Spleen (tissue), 11 donors: ENCODE data around the gene FRMD4A. TPM values are rescaled to one million over a fixed set of nuclear protein-coding genes. Genes with fewer than 3 reads are reported as not detected.

Experiments
- DNase-seq: peaks from one replicate; pipeline ENCODE4 v3.0.0-alpha.2; 2020
- H3K27ac ChIP-seq, 8 donors: fragments of 200-600 bp; sonication (generic) in 7 of 8; 1 replicate in 4 of 8; 2 replicates in 4 of 8; pipeline versions ENCODE4 v1.5.0 to v1.8.0; 2016 to 2021; ENCODE audit warnings: inconsistent platforms in 4 of 8, mild to moderate bottlenecking in 4 of 8, moderate library complexity in 1 of 8
- H3K27me3 ChIP-seq, 7 donors: fragments of 200-600 bp; sonication (generic) in 6 of 7; replicated peaks in 1 of 7; 1 replicate in 4 of 7; 2 replicates in 3 of 7; pipeline versions ENCODE4 v1.5.0 to v1.8.0; 2016 to 2021; ENCODE audit warnings: inconsistent platforms in 3 of 7, mild to moderate bottlenecking in 1 of 7
- H3K36me3 ChIP-seq, 6 donors: fragments of 200-600 bp; sonication (generic) in 5 of 6; 1 replicate in 4 of 6; 2 replicates in 2 of 6; pipeline versions ENCODE4 v1.5.0 to v1.8.0; 2016 to 2021; ENCODE audit warnings: inconsistent platforms in 2 of 6
- H3K4me1 ChIP-seq, 6 donors: fragments of 200-600 bp; sonication (generic) in 5 of 6; 1 replicate in 3 of 6; 2 replicates in 3 of 6; pipeline versions ENCODE4 v1.5.0 to v1.8.0; 2016 to 2021; ENCODE audit warnings: inconsistent platforms in 3 of 6
- H3K4me3 ChIP-seq, 8 donors: fragments of 200-600 bp; sonication (generic) in 7 of 8; 1 replicate in 4 of 8; 2 replicates in 4 of 8; pipeline versions ENCODE4 v1.5.0 to v1.8.0; 2016 to 2021; ENCODE audit warnings: inconsistent platforms in 4 of 8, mild to moderate bottlenecking in 4 of 8, moderate library complexity in 2 of 8
- H3K9me3 ChIP-seq, 8 donors: fragments of 200-600 bp; sonication (generic) in 7 of 8; 1 replicate in 4 of 8; 2 replicates in 4 of 8; pipeline versions ENCODE4 v1.5.0 to v1.8.0; 2016 to 2021; ENCODE audit warnings: inconsistent platforms in 4 of 8
- POLR2A ChIP-seq, 3 donors: fragments of 450-650 bp; IDR thresholded peaks; one replicate each; pipeline ENCODE4 v1.5.1; 2017; ENCODE audit warnings: antibody characterized with exemption in 3 of 3, mild to moderate bottlenecking in 1 of 3
- POLR2AphosphoS5 ChIP-seq, 3 donors: sonication (generic); formaldehyde crosslinking; IDR thresholded peaks; one replicate each; pipeline ENCODE4 v1.5.1; 2017; ENCODE audit warnings: antibody characterized with exemption in 3 of 3
- WGBS, 5 donors: extraction: QIAGEN DNeasy Blood & Tissue Kit in 3 of 5; methylation state at CpG; one replicate each; pipeline versions ENCODE4 v1.1.5 to v1.1.7; 2013 to 2018; 5-methylcytosine and 5-hydroxymethylcytosine counted together
- intact Hi-C: fragments of 100-400 bp; cut with DNase I; formaldehyde crosslinking; loops from one replicate; pipeline ENCODE4 v1.15.0; 2023; ENCODE audit warnings: low total_unique reads
- polyA plus RNA-seq, 3 donors: library from polyadenylated mRNA; stranded (reverse); fragments of 200-250 nt; gene quantifications; one replicate each; pipeline ENCODE4 v1.2.1, GENCODE V29; 2013
- total RNA-seq, 7 donors: library from RNA; depleted of rRNA in 3 of 7; stranded (reverse); fragments of >200 nt in 3 of 7; fragmentation: NEBNext Ultra II Directional in 4 of 7; extraction: Animal tissue kit (Norgen Biotek cat#: 25700) in 4 of 7; gene quantifications; one replicate each; pipeline versions ENCODE4 v1.1.0 to v1.2.1, GENCODE V29; 2016 to 2021
- TF ChIP-seq, protein P1 (sequence below), 11 experiments: fragments of 200-600 bp in 7 of 11; fragments of 450-650 bp in 4 of 11; sonication (generic) in 4 of 11; IDR thresholded peaks in 8 of 11; conservative IDR thresholded peaks in 3 of 11; 1 replicate in 7 of 11; 2 replicates in 4 of 11; pipeline versions ENCODE4 v1.4.0 to v1.8.0; 2016 to 2021; ENCODE audit warnings: antibody characterized with exemption in 11 of 11, inconsistent platforms in 4 of 11, mild to moderate bottlenecking in 1 of 11
- donor health status: healthy with polysubstance abuse.
- donor health status: DM: no; HTN: no; CAD: no; lungs with moderate emphysema.
- donor health status: DM: no; HTN: no; CAD: no.
- donor health status: Bipolar disorder and iron deficiency.
- donor health status: healthy.
- donor health status: DM: no; HTN: no; CAD: no.
- donor health status: DM: yes; HTN: yes; CAD: no.

The FRMD4A gene
- total and polyA plus RNA-seq, 10 donors = 9.2 to 141 (median 80.5) TPM

GRCh38 chr10:13845897-13846296 is 484.8 kb downstream of the FRMD4A start:
- Histone ChIP-seq H3K27me3 (peaks cover 0 to 35% (median 0%) of the 10 kb centered on the region in 7 donors), H3K4me1 (peaks cover 0 to 14% (median 4%) of the 10 kb centered on the region in 6 donors), H3K9me3 (peaks cover 0 to 12% (median 9%) of the 10 kb centered on the region in 8 donors), H3K27ac (peak overlapping the region in 1 of 8 donors; percentile 2), H3K4me3 (no peak overlapping the region), H3K36me3 (no peaks in the 10 kb centered on the region)
- WGBS, 5 donors = 67 to 76% (median 71%) methylated on average over 4 of the region's 4 CpGs
- TF ChIP-seq POLR2A (IDR thresholded peaks at IDR 0.05) (no peak), POLR2AphosphoS5 (IDR thresholded peaks at IDR 0.05) (no peak)
- TF ChIP-seq, protein P1, sequence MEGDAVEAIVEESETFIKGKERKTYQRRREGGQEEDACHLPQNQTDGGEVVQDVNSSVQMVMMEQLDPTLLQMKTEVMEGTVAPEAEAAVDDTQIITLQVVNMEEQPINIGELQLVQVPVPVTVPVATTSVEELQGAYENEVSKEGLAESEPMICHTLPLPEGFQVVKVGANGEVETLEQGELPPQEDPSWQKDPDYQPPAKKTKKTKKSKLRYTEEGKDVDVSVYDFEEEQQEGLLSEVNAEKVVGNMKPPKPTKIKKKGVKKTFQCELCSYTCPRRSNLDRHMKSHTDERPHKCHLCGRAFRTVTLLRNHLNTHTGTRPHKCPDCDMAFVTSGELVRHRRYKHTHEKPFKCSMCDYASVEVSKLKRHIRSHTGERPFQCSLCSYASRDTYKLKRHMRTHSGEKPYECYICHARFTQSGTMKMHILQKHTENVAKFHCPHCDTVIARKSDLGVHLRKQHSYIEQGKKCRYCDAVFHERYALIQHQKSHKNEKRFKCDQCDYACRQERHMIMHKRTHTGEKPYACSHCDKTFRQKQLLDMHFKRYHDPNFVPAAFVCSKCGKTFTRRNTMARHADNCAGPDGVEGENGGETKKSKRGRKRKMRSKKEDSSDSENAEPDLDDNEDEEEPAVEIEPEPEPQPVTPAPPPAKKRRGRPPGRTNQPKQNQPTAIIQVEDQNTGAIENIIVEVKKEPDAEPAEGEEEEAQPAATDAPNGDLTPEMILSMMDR (IDR thresholded peaks at IDR 0.05 in 8 of 11, conservative IDR thresholded peaks at IDR 0.05 in 3 of 11) = no peak
- intact Hi-C loops = no loop called here
- no peak for DNase-seq

GRCh38 chr10:13844651-13845050 is 486.1 kb downstream of the FRMD4A start:
- H3K4me3 ChIP-seq = no peak overlapping the region
- TF ChIP-seq, protein P1 (IDR thresholded peaks at IDR 0.05 in 8 of 11, conservative IDR thresholded peaks at IDR 0.05 in 3 of 11) = no peak
- TF ChIP-seq POLR2AphosphoS5 (IDR thresholded peaks at IDR 0.05) = no peak
- TF ChIP-seq POLR2A (IDR thresholded peaks at IDR 0.05) = no peak
- peaks cover 0 to 14% (median 4%) of the 10 kb centered on the region in 6 donors for H3K4me1 ChIP-seq
- no peaks in the 10 kb centered on the region for H3K36me3 ChIP-seq
- 82 to 87% (median 86%) methylated on average over 7 of the region's 7 CpGs for WGBS, 5 donors
- H3K27ac ChIP-seq = peak overlapping the region in 4 of 8 donors; percentile 5 to 43 (median 24)
- intact Hi-C loops = no loop called here
- peaks cover 0 to 35% (median 0%) of the 10 kb centered on the region in 7 donors for H3K27me3 ChIP-seq
- H3K9me3 ChIP-seq = peaks cover 0 to 14% (median 10%) of the 10 kb centered on the region in 8 donors
- no peak for DNase-seq

DNA sequence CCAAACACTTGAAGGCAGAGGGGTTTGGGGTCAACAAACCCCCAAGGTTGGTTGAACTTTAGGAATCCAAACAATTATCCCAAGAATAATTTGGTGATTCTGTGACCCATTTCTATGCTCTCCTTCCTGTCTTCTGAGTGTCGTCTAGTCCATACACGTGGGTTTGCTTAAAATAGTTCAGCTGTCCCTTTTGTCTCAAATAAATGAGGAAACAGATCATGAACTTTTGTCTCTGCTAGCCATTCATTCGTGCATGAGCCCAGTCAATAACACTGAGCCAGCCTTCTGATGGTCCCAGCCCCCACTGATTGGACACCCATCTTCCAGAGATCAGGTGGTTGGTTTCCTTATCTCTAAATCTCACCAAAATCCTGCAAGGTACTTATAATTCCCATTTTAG is 488.6 kb downstream of the FRMD4A start:
- no peak for DNase-seq
- H3K27ac ChIP-seq = peak overlapping the region in 1 of 8 donors; percentile 5
- H3K27me3 ChIP-seq = peaks cover 0 to 14% (median 0%) of the 10 kb centered on the region in 7 donors
- intact Hi-C loops = no loop called here
- WGBS, 5 donors = 36 to 60% (median 53%) methylated on average over 3 of the region's 3 CpGs
- H3K36me3 ChIP-seq = no peaks in the 10 kb centered on the region
- H3K9me3 ChIP-seq = peaks cover 0 to 14% (median 10%) of the 10 kb centered on the region in 8 donors
- H3K4me1 ChIP-seq = peaks cover 0 to 10% (median 3%) of the 10 kb centered on the region in 6 donors
- H3K4me3 ChIP-seq = no peak overlapping the region
- TF ChIP-seq, protein P1 (IDR thresholded peaks at IDR 0.05 in 8 of 11, conservative IDR thresholded peaks at IDR 0.05 in 3 of 11) = no peak
- TF ChIP-seq POLR2AphosphoS5 (IDR thresholded peaks at IDR 0.05) (no peak), POLR2A (IDR thresholded peaks at IDR 0.05) (no peak)

- intact Hi-C loops = no loop called here
- 72 to 90% (median 82%) methylated on average over 3 of the region's 3 CpGs for WGBS, 5 donors
- Histone ChIP-seq H3K4me3 (no peak overlapping the region), H3K36me3 (no peaks in the 10 kb centered on the region), H3K9me3 (peaks cover 0 to 14% (median 10%) of the 10 kb centered on the region in 8 donors), H3K4me1 (peaks cover 0 to 12% (median under 1%) of the 10 kb centered on the region in 6 donors), H3K27ac (peak overlapping the region in 2 of 8 donors; percentile 24 to 35), H3K27me3 (peaks cover 0 to 2% (median 0%) of the 10 kb centered on the region in 7 donors)
- no peak for DNase-seq
- TF ChIP-seq, protein P1 (IDR thresholded peaks at IDR 0.05 in 8 of 11, conservative IDR thresholded peaks at IDR 0.05 in 3 of 11) = no peak
- no peak for TF ChIP-seq POLR2A (IDR thresholded peaks at IDR 0.05)
- no peak for TF ChIP-seq POLR2AphosphoS5 (IDR thresholded peaks at IDR 0.05)
Measured at GRCh38 chr10:13840036-13840435, 490.7 kb downstream of the FRMD4A start.
